PC-3 (cell line): ENCODE results near the gene DEFB131B. TPM values are rescaled to one million over a fixed set of nuclear protein-coding genes. Genes with fewer than 3 reads are reported as not detected.
"Not testable (repeated sequence)": the region's sequence is repeated elsewhere in the genome, so short reads cannot be mapped to it uniquely, and the experiment has no call there.

Experiments used
- ATAC-seq: fragments of 200-7000 bp; cut with Tn5 transposase; 2 replicates; pipeline ENCODE4 v1.9.1; 2020; ENCODE audit warnings: mild to moderate bottlenecking, moderate library complexity
- BruUV-seq: library from RNA; stranded (reverse); fragments of 400-500 nt; replicated peaks from 2 replicates; lab custom pipeline; 2021; lab: Mats Ljungman, UMichigan
- CTCF ChIA-PET: fragments of 300-600 bp; sonication (Branson Sonifier 250); formaldehyde crosslinking; loops from one replicate; lab custom pipeline; 2022; ENCODE audit warnings: antibody characterized with exemption; lab: Charles Lee
- POLR2A ChIA-PET: fragments of 300-600 bp; sonication (Branson Sonifier 250); formaldehyde crosslinking; loops from one replicate; lab custom pipeline; 2022; ENCODE audit warnings: antibody characterized with exemption; ENCODE audit not compliant: unreplicated experiment; lab: Charles Lee
- DNase-seq: peaks from one replicate; pipeline ENCODE4 v3.0.0-alpha.2; 2015
- H2AFZ ChIP-seq: fragments of 300-600 bp; sonication (generic); 2 replicates; pipeline ENCODE4 v1.6.0; 2016; ENCODE audit warnings: antibody characterized with exemption, low read length
- H3F3A ChIP-seq: fragments of 300-600 bp; sonication (generic); one replicate; pipeline ENCODE4 v1.6.0; 2017; ENCODE audit warnings: antibody characterized with exemption, low read length, control low read depth, mild to moderate bottlenecking; ENCODE audit not compliant: unreplicated experiment
- H3K27ac ChIP-seq: fragments of 300-600 bp; sonication (generic); 2 replicates; pipeline ENCODE4 v1.5.1; 2016; ENCODE audit warnings: mild to moderate bottlenecking, low read length
- H3K27me3 ChIP-seq: fragments of 300-600 bp; sonication (generic); 2 replicates; pipeline ENCODE4 v1.6.1; 2016; ENCODE audit warnings: low read length, mixed read lengths
- H3K36me3 ChIP-seq: fragments of 300-600 bp; sonication (generic); 2 replicates; pipeline ENCODE4 v1.6.1; 2016; ENCODE audit warnings: low read depth, mixed run types, low read length, mixed read lengths
- H3K4me1 ChIP-seq: fragments of 300-600 bp; sonication (generic); 2 replicates; pipeline ENCODE4 v1.5.1; 2016; ENCODE audit warnings: low read length; ENCODE audit not compliant: insufficient read depth
- H3K4me2 ChIP-seq: fragments of 300-600 bp; sonication (generic); 2 replicates; pipeline ENCODE4 v1.6.0; 2016; ENCODE audit warnings: low read length
- H3K4me3 ChIP-seq: fragments of 300-600 bp; sonication (generic); 2 replicates; pipeline ENCODE4 v1.5.1; 2016; ENCODE audit warnings: mild to moderate bottlenecking, low read length, mixed read lengths
- H3K79me2 ChIP-seq: fragments of 300-600 bp; sonication (generic); 2 replicates; pipeline ENCODE4 v1.6.1; 2017; ENCODE audit warnings: low read length, mixed read lengths
- H3K9ac ChIP-seq: fragments of 300-600 bp; sonication (generic); 2 replicates; pipeline ENCODE4 v1.6.0; 2016; ENCODE audit warnings: mild to moderate bottlenecking, low read length
- H3K9me2 ChIP-seq: fragments of 300-600 bp; sonication (generic); replicated peaks from 2 replicates; pipeline ENCODE4 v1.6.1; 2016; ENCODE audit warnings: mixed run types, low read length, mixed read lengths
- H3K9me3 ChIP-seq: fragments of 300-600 bp; sonication (generic); 2 replicates; pipeline ENCODE4 v1.6.1; 2016; ENCODE audit warnings: low read length, mixed read lengths
- H4K20me1 ChIP-seq: fragments of 300-600 bp; sonication (generic); 2 replicates; pipeline ENCODE4 v1.6.1; 2016; ENCODE audit warnings: low read length, mixed read lengths
- intact Hi-C: fragments of 100-400 bp; cut with micrococcal nuclease; formaldehyde crosslinking; loops from 2 replicates; pipeline ENCODE4 v1.9.0; 2023
- total RNA-seq: library from RNA; depleted of rRNA; stranded (reverse); fragments of >200 nt; gene quantifications from 2 replicates; pipeline ENCODE4 v1.2.3, GENCODE V29; 2014
- TF ChIP-seq, protein P1 (sequence below): fragments of 300-600 bp; sonication (generic); conservative IDR thresholded peaks from 2 replicates; pipeline ENCODE4 v1.5.1; 2017; ENCODE audit warnings: antibody characterized with exemption, low read depth, mild to moderate bottlenecking, low read length

The DEFB131B gene
- total RNA-seq, 1 experiment from 2014 or later = not detected

DNA sequence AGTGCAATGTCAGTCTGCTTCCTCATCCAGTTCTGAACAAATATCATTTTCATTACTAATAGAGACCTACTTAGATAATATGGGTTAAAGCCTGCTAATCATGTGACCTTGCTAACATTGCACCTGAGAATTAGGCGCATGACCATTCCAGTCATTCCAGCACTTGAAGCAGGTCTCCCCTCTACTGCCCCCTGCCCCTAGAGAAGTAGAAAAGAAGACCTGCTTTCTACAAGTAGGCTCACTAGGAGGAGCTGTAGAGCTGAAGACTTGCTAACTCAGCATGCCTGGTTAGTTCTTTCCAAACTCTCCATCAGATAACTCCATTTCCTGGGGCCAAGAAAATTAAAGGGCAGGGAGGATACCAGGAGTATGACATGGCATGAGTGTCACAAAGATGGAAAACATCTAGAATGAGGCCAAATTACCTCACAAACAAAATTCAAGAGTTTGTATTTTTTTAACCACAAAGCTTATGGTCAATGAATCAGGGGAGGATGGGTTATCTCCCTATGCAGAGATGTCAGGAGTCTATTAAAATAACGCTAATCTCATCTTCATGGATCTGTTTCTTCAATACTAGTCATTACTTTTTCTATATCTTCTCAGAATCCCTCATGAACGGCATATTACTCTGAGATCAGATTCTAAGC lies 14.2 kb upstream of the DEFB131B start:
- ATAC-seq (peak; percentile 99), DNase-seq (peak; percentile 86)
- H2AFZ ChIP-seq, H3K9ac ChIP-seq, H3K36me3 ChIP-seq, H3K4me2 ChIP-seq, H3K4me1 ChIP-seq, H3K27me3 ChIP-seq, H3K27ac ChIP-seq, intact Hi-C loops, BruUV-seq, H3K9me3 ChIP-seq, POLR2A ChIA-PET, H3F3A ChIP-seq, H4K20me1 ChIP-seq, H3K79me2 ChIP-seq, H3K4me3 ChIP-seq, H3K9me2 ChIP-seq: not testable (repeated sequence)
- TF ChIP-seq, protein P1, sequence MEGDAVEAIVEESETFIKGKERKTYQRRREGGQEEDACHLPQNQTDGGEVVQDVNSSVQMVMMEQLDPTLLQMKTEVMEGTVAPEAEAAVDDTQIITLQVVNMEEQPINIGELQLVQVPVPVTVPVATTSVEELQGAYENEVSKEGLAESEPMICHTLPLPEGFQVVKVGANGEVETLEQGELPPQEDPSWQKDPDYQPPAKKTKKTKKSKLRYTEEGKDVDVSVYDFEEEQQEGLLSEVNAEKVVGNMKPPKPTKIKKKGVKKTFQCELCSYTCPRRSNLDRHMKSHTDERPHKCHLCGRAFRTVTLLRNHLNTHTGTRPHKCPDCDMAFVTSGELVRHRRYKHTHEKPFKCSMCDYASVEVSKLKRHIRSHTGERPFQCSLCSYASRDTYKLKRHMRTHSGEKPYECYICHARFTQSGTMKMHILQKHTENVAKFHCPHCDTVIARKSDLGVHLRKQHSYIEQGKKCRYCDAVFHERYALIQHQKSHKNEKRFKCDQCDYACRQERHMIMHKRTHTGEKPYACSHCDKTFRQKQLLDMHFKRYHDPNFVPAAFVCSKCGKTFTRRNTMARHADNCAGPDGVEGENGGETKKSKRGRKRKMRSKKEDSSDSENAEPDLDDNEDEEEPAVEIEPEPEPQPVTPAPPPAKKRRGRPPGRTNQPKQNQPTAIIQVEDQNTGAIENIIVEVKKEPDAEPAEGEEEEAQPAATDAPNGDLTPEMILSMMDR = peak; percentile 67
- CTCF ChIA-PET = interaction anchor here (0.8 kb wide), 1 partner anchor 9 kb away, joined by 5 read pairs; no protein-coding TSS in a partner anchor

DNA sequence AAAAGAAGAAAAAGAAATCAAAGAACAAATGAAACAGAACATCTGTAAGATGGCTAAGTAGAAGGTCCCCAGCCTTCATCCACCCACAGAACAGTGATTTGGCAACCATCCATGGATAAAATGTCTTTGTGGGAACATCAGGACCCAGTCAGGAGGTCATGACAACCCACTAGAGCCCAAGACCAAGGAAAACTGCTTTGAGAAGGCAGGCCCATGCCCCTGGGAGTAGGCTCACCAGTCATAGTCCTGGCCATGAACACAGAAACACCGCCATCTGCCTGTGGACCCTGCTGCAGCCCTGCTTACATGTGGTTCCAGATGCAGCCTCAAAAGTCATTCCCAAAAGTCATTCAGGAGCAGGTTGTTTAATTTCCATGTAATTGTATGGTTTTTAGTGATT lies 11.0 kb upstream of the DEFB131B start:
- CTCF ChIA-PET = interaction anchor here (0.7 kb wide), 1 partner anchor 19 kb away, joined by 3 read pairs; no protein-coding TSS in a partner anchor
- H3K27ac ChIP-seq, H3K4me3 ChIP-seq, H3K9me2 ChIP-seq, H3K27me3 ChIP-seq, H3K79me2 ChIP-seq, BruUV-seq, H3K9ac ChIP-seq, intact Hi-C loops, POLR2A ChIA-PET, H3K9me3 ChIP-seq, DNase-seq, H4K20me1 ChIP-seq, ATAC-seq, H3K4me2 ChIP-seq, H3F3A ChIP-seq, H3K36me3 ChIP-seq, H2AFZ ChIP-seq, H3K4me1 ChIP-seq: not testable (repeated sequence)

DNA sequence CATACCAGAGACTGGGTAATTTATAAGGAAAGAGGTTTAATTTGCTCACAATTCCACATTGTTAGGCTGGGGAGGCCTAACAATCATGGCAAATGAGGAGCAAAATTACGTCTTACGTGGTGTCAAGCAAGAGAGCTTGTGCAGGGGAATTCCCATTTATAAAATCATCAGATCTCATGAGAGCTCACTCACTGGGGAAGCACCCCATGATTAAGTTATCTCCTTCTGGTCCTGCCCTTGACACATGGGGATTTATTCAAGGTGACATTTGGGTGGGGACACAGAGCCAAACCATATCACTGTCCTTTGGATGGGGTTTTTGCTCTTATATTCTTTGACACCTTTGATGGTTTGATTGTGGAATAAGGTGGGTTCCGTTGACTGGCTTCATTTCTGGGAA lies 8.3 kb upstream of the DEFB131B start:
- H3K79me2 ChIP-seq, H3K4me3 ChIP-seq, H4K20me1 ChIP-seq, H3K27ac ChIP-seq, H3K9me3 ChIP-seq, H3K36me3 ChIP-seq, H3F3A ChIP-seq, intact Hi-C loops, DNase-seq, H2AFZ ChIP-seq, H3K9me2 ChIP-seq, CTCF ChIA-PET, H3K4me1 ChIP-seq, POLR2A ChIA-PET, BruUV-seq, H3K4me2 ChIP-seq, ATAC-seq, H3K27me3 ChIP-seq, H3K9ac ChIP-seq: not testable (repeated sequence)

DNA sequence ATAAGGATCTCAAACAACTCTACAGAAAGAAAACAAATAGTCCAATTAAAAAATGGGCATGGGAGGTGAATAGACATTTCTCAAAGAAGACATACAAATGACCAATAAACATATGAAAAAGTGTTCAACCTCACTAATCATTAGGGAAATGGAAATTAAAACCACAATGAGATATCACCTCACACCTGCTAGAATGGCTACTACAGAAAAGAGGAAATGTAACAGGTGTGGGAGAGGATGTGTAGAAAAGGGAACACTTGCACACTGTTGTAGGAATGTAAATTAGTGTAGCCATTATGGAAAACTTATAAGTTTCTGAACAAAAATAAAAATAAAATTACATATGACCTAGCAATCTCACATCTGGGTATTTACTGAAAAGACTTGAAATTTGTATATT lies 7.6 kb upstream of the DEFB131B start:
- H3K9ac ChIP-seq, DNase-seq, ATAC-seq, CTCF ChIA-PET, H3K36me3 ChIP-seq, H3K79me2 ChIP-seq, H2AFZ ChIP-seq, H3K4me3 ChIP-seq, H4K20me1 ChIP-seq, intact Hi-C loops, H3K9me2 ChIP-seq, H3K4me2 ChIP-seq, H3K9me3 ChIP-seq, H3K4me1 ChIP-seq, H3F3A ChIP-seq, POLR2A ChIA-PET, H3K27ac ChIP-seq, H3K27me3 ChIP-seq, BruUV-seq: not testable (repeated sequence)

DNA sequence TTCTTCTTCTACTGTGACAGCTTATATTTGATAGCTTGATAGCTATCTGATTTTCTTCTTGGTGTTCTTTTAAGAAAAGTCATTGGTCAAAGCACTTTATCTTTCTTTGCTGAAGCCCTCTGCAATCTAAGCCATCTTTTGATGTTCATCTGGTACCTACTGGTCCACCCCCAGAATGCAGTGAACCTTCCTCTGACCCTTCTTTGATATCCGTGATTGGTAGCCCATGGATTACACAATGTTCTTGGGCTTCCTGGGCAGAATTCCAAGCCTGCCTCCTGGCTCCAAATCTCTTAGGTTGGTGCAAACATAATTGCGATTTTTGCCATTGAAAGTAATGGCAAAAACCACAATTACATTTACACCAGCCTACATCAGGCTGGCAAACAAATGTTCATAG lies 2.0 kb upstream of the DEFB131B start:
- H3K27ac ChIP-seq, H3F3A ChIP-seq, intact Hi-C loops, CTCF ChIA-PET, H3K36me3 ChIP-seq, BruUV-seq, H3K27me3 ChIP-seq, H4K20me1 ChIP-seq, H3K4me3 ChIP-seq, H3K4me2 ChIP-seq, H3K4me1 ChIP-seq, H3K9me3 ChIP-seq, H3K9me2 ChIP-seq, POLR2A ChIA-PET, DNase-seq, H3K9ac ChIP-seq, ATAC-seq, H3K79me2 ChIP-seq, H2AFZ ChIP-seq: not testable (repeated sequence)

DNA sequence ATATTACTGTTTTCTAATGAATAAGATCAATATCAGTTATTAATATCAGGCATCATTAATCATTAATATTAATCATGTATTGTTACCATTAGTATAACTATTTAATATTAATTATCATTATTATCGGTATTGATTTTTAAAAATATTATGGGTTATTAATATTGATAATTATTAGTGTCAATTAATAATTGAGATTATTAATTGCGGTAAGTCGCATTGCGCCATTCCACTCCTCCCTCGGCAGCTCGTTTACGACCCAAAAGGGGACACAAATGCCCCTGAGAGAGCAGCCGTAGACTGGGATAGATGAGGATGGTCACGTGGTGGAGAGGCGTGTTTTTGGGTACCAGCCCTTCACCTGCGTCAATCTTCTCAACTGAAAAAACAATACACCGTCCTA lies 7.6 kb downstream of the DEFB131B start:
- H3K36me3 ChIP-seq, DNase-seq, intact Hi-C loops, H3K27ac ChIP-seq, H3K9ac ChIP-seq, H3K4me2 ChIP-seq, H4K20me1 ChIP-seq, H2AFZ ChIP-seq, ATAC-seq, BruUV-seq, POLR2A ChIA-PET, CTCF ChIA-PET, H3K4me1 ChIP-seq, H3F3A ChIP-seq, H3K9me3 ChIP-seq, H3K27me3 ChIP-seq, H3K4me3 ChIP-seq, H3K79me2 ChIP-seq, H3K9me2 ChIP-seq: not testable (repeated sequence)
